Neural progenitor cell (in vitro differentiated cells): ENCODE results near the gene CHDH.

Experiments
- EZH2 ChIP-seq: fragments of 200-600 bp; sonication (generic); IDR thresholded peaks from 2 replicates; pipeline ENCODE4 v1.6.1; 2017; ENCODE audit warnings: antibody characterized with exemption, mild to moderate bottlenecking, moderate library complexity
- TF ChIP-seq, protein P1 (sequence below): fragments of 200-600 bp; sonication (generic); IDR thresholded peaks from 2 replicates; pipeline ENCODE4 v1.5.1; 2017; ENCODE audit warnings: antibody characterized with exemption, mild to moderate bottlenecking

DNA sequence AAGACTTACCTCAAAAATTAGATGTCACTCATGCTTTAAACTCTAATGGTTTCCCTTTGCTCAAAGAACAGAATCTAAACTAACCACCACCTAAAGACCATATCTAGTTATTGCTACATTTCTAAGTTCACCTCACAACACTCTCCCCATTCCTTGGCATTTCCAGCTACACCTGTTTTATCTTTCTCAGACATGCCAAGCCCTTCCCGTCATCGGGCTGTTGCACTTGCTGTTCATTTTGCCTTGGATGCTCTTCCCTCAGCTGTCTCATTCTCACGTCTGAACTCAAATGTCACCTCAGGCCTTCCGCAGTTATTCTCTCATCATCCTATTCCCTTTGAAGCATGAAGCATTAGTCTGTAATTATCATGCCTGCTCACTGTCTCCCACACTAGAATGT is 36.8 kb upstream of the CHDH start:
- TF ChIP-seq, protein P1, sequence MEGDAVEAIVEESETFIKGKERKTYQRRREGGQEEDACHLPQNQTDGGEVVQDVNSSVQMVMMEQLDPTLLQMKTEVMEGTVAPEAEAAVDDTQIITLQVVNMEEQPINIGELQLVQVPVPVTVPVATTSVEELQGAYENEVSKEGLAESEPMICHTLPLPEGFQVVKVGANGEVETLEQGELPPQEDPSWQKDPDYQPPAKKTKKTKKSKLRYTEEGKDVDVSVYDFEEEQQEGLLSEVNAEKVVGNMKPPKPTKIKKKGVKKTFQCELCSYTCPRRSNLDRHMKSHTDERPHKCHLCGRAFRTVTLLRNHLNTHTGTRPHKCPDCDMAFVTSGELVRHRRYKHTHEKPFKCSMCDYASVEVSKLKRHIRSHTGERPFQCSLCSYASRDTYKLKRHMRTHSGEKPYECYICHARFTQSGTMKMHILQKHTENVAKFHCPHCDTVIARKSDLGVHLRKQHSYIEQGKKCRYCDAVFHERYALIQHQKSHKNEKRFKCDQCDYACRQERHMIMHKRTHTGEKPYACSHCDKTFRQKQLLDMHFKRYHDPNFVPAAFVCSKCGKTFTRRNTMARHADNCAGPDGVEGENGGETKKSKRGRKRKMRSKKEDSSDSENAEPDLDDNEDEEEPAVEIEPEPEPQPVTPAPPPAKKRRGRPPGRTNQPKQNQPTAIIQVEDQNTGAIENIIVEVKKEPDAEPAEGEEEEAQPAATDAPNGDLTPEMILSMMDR = no peak
- no peak for TF ChIP-seq EZH2
